ENCODE measurements around the gene GTPBP1. TPM values are rescaled to one million over a fixed set of nuclear protein-coding genes. Genes with fewer than 3 reads are reported as not detected.
A peak's percentile ranks its signal among the peaks of the same experiment; 100 is the strongest.

The GTPBP1 gene
- total RNA-seq, 1 experiment from 2014 or later = 94.7 TPM

DNA sequence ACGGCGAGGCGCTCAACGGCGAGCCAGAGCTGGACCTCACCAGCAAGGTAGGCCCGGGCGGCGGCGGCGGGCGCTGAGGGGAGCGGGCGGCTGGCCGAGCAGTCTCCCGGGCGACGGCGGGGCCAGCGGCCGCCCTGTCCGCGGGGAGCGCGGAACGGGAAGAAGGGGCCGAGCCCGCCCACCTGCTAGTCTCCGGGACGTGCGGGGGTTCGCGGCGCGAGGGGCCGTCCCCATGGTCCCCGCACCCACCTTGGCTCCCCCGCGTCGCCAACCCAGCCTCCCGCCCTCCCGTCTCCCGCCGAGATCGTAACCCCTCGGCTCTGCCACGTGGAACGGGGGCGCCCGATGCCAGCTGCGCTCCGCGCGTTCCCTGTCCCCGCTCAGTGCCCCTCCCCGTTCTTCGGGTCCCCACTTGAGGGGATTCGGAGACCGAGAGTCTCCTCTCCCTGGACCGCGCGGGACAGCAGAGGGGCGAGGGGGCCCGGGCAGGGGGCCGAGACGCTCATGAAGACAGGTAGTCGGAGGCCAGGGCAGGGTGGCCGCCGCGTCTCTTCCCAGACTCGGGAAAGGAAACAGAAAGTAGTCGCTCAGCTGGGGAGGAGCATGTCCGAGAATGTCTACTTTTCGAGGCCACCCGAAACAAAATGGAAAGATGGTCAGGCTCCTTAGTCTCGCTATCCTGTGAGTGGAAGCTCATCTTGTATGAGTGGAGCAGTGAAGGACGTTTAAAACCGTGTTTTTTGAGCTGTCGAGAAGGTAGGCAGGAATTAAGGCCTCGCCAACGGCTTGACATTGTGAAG, 557 bp downstream of the GTPBP1 start:
- Histone ChIP-seq H3K36me3 (ENCODE audit: low read depth) (peaks cover 24% of the 10 kb centered on the region), H4K20me1 (ENCODE audit: insufficient read depth) (peaks cover 22% of the 10 kb centered on the region), H3F3A (ENCODE audit: insufficient read depth, low read depth) (peaks cover 48% of the 10 kb centered on the region), H3K27ac (peak overlapping the region; percentile 88), H3K9me2 (ENCODE audit: insufficient read depth) (no peaks in the 10 kb centered on the region), H2AFZ (peak overlapping the region; percentile 69), H3K79me2 (ENCODE audit: low read depth) (peaks cover 54% of the 10 kb centered on the region), H3K27me3 (ENCODE audit: insufficient read depth, low read depth) (no peaks in the 10 kb centered on the region), H3K4me3 (peak overlapping the region; percentile 98), H3K4me2 (peak overlapping the region; percentile 85), H3K9me3 (ENCODE audit: insufficient read depth, low read depth) (no peaks in the 10 kb centered on the region), H3K4me1 (replicated peaks; ENCODE audit: insufficient read depth) (peaks cover 54% of the 10 kb centered on the region)
- ChIA-PET POLR2A (ENCODE audit: unreplicated experiment) (interaction anchor here (0.5 to 1.0 kb wide), 11 partner anchors 9 to 1641 kb away, joined by 3 to 22 read pairs (median 5); partner anchors contain the start of gene MIEF1), CTCF (interaction anchor here (0.8 to 2.1 kb wide), 3 partner anchors 19 to 25 kb away, joined by 3 to 7 read pairs (median 3); partner anchors contain the start of gene TOMM22)
- no peak for DNase-seq
- TF ChIP-seq EZH2 (IDR thresholded peaks at IDR 0.05; ENCODE audit: low read depth) = no peak
- TF ChIP-seq, protein P1, sequence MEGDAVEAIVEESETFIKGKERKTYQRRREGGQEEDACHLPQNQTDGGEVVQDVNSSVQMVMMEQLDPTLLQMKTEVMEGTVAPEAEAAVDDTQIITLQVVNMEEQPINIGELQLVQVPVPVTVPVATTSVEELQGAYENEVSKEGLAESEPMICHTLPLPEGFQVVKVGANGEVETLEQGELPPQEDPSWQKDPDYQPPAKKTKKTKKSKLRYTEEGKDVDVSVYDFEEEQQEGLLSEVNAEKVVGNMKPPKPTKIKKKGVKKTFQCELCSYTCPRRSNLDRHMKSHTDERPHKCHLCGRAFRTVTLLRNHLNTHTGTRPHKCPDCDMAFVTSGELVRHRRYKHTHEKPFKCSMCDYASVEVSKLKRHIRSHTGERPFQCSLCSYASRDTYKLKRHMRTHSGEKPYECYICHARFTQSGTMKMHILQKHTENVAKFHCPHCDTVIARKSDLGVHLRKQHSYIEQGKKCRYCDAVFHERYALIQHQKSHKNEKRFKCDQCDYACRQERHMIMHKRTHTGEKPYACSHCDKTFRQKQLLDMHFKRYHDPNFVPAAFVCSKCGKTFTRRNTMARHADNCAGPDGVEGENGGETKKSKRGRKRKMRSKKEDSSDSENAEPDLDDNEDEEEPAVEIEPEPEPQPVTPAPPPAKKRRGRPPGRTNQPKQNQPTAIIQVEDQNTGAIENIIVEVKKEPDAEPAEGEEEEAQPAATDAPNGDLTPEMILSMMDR (conservative IDR thresholded peaks at IDR 0.05) = no peak
- intact Hi-C loops (cut with micrococcal nuclease; ENCODE audit: unreplicated experiment) = loop anchor here (10.0 kb wide), 2 partner anchors 202 to 392 kb away; partner anchors contain the start of genes CSNK1E and DDX17
- BruUV-seq (replicated peaks) = no TSS peak

DNA sequence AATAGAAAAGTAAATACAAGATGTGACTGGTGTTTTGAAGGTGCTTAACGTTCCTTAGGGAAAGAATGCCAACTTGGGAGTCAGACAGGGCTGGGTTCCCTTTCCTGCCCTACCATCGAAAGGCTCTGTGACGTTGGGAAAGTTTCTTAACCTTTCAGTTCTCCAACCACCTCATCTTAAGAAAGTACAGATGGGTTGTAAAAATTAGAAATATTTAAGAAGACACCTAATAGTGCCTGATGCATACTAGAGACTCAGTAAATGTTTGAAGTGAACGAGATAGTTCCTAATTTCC, 1.1 kb downstream of the GTPBP1 start:
- Histone ChIP-seq H3K4me2 (peak overlapping the region; percentile 85), H3K4me1 (replicated peaks; ENCODE audit: insufficient read depth) (peaks cover 51% of the 10 kb centered on the region), H3K27ac (peak overlapping the region; percentile 88), H2AFZ (peak overlapping the region; percentile 69; the same call in 1 of the 2 replicates), H3K4me3 (peak overlapping the region; percentile 98), H3K9me3 (ENCODE audit: insufficient read depth, low read depth) (no peaks in the 10 kb centered on the region), H3K9me2 (ENCODE audit: insufficient read depth) (no peaks in the 10 kb centered on the region), H3K36me3 (ENCODE audit: low read depth) (peaks cover 29% of the 10 kb centered on the region), H3F3A (ENCODE audit: insufficient read depth, low read depth) (peaks cover 43% of the 10 kb centered on the region), H3K27me3 (ENCODE audit: insufficient read depth, low read depth) (no peaks in the 10 kb centered on the region), H4K20me1 (ENCODE audit: insufficient read depth) (peaks cover 26% of the 10 kb centered on the region), H3K79me2 (ENCODE audit: low read depth) (peaks cover 60% of the 10 kb centered on the region)
- ChIA-PET POLR2A (ENCODE audit: unreplicated experiment) (interaction anchor here (0.6 to 0.9 kb wide), 4 partner anchors 10 to 133 kb away, joined by 3 to 5 read pairs (median 5); no protein-coding TSS in a partner anchor), CTCF (interaction anchor here (0.8 to 2.1 kb wide), 2 partner anchors 18 to 25 kb away, joined by 3 to 7 read pairs; partner anchors contain the start of gene TOMM22)
- intact Hi-C loops (cut with micrococcal nuclease; ENCODE audit: unreplicated experiment) = loop anchor here (10.0 kb wide), 2 partner anchors 202 to 392 kb away; partner anchors contain the start of genes CSNK1E and DDX17
- TSS peak; percentile 40 for BruUV-seq (replicated peaks)
- no peak for DNase-seq
- no peak for TF ChIP-seq EZH2 (IDR thresholded peaks at IDR 0.05; ENCODE audit: low read depth)
- TF ChIP-seq, protein P1 (conservative IDR thresholded peaks at IDR 0.05) = no peak

DNA sequence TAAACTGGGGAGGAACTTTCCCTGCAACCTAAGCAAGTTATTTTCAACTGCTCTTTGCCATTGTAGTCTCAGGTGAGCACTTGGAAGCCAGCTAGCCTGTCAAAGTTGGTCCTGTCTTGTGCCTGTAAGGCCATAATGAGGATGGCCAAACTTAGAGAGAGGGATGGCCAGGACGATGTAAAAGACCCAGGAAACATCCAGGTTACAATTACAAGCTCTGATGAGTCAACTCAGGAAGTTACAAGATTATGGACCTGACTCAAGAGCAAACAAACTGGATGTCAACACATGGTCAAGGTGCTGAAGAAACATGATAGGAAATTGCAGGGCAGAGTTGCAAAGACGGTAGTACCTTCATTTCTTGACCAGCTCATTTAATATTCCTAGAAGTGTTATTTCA, 1.6 kb downstream of the GTPBP1 start:
- intact Hi-C loops (cut with micrococcal nuclease; ENCODE audit: unreplicated experiment) = loop anchor here (10.0 kb wide), 2 partner anchors 203 to 393 kb away; partner anchors contain the start of genes CSNK1E and DDX17
- Histone ChIP-seq H3K27ac (peak overlapping the region; percentile 88), H4K20me1 (ENCODE audit: insufficient read depth) (peaks cover 31% of the 10 kb centered on the region), H3K4me2 (peak overlapping the region; percentile 85), H3K9me3 (ENCODE audit: insufficient read depth, low read depth) (no peaks in the 10 kb centered on the region), H2AFZ (no peak overlapping the region), H3F3A (ENCODE audit: insufficient read depth, low read depth) (peaks cover 41% of the 10 kb centered on the region), H3K4me3 (peak overlapping the region; percentile 98), H3K79me2 (ENCODE audit: low read depth) (peaks cover 65% of the 10 kb centered on the region), H3K9me2 (ENCODE audit: insufficient read depth) (no peaks in the 10 kb centered on the region), H3K4me1 (replicated peaks; ENCODE audit: insufficient read depth) (peaks cover 50% of the 10 kb centered on the region), H3K36me3 (ENCODE audit: low read depth) (peaks cover 34% of the 10 kb centered on the region), H3K27me3 (ENCODE audit: insufficient read depth, low read depth) (no peaks in the 10 kb centered on the region)
- ChIA-PET CTCF (interaction anchor here (0.7 to 2.1 kb wide), 4 partner anchors 11 to 59 kb away, joined by 3 to 7 read pairs (median 4); partner anchors contain the start of gene TOMM22), POLR2A (ENCODE audit: unreplicated experiment) (interaction anchor here (0.6 to 0.9 kb wide), 6 partner anchors 10 to 1656 kb away, joined by 3 to 5 read pairs (median 4); partner anchors contain the start of genes KCTD17 and TOMM22)
- peak in 1 of 2 experiments; percentile 97 for DNase-seq
- BruUV-seq (replicated peaks) = TSS peak; percentile 26
- TF ChIP-seq, protein P1 (conservative IDR thresholded peaks at IDR 0.05) = no peak
- TF ChIP-seq EZH2 (IDR thresholded peaks at IDR 0.05; ENCODE audit: low read depth) = no peak

Measured in PC-9 (cell line).